H1 (cell line): Measurements from ENCODE around the gene HLA-DMB. TPM values are rescaled to one million over a fixed set of nuclear protein-coding genes. Genes with fewer than 3 reads are reported as not detected.

Source experiments
- CTCF ChIA-PET: fragments of 300-600 bp; sonication (Branson Sonifier 250); formaldehyde crosslinking; loops from one replicate; lab custom pipeline; 2021; ENCODE audit not compliant: partially characterized antibody; lab: Charles Lee
- POLR2A ChIA-PET: fragments of 300-600 bp; sonication (Branson Sonifier 250); formaldehyde crosslinking; loops from one replicate; lab custom pipeline; 2021; ENCODE audit warnings: inconsistent platforms; ENCODE audit not compliant: partially characterized antibody; lab: Charles Lee
- DNase-seq, 2 experiments: peaks; one replicate each; pipeline versions ENCODE4 v3.0.0 to v3.0.0-alpha.2; 2010 to 2022; ENCODE audit warnings: low spot score in 2 of 2, low read depth in 1 of 2, mixed read lengths in 1 of 2
- FAIRE-seq: peaks from 2 replicates; lab custom pipeline; 2011; peaks lifted over from hg19 to GRCh38; lab: Jason Lieb, UNC
- H2AFZ ChIP-seq: 2 replicates; pipeline ENCODE4 v1.8.1; 2012; ENCODE audit warnings: low read length, inconsistent platforms
- H2AK5ac ChIP-seq: 2 replicates; pipeline ENCODE4 v1.6.1; 2013; ENCODE audit warnings: low read depth, low read length
- H2BK120ac ChIP-seq: replicated peaks from 2 replicates; pipeline ENCODE3; 2013; ENCODE audit warnings: low read depth, low read length, inconsistent platforms
- H2BK12ac ChIP-seq: 2 replicates; pipeline ENCODE4 v1.6.1; 2013; ENCODE audit warnings: low read depth, low read length
- H2BK15ac ChIP-seq: 2 replicates; pipeline ENCODE4 v1.6.1; 2013; ENCODE audit warnings: low read length
- H2BK20ac ChIP-seq: 2 replicates; pipeline ENCODE4 v1.6.1; 2013; ENCODE audit warnings: low read length
- H2BK5ac ChIP-seq: 2 replicates; pipeline ENCODE4 v1.6.1; 2013; ENCODE audit warnings: low read depth, low read length
- H3K14ac ChIP-seq: 2 replicates; pipeline ENCODE4 v1.6.1; 2013; ENCODE audit warnings: inconsistent platforms; ENCODE audit not compliant: insufficient read length
- H3K18ac ChIP-seq: 2 replicates; pipeline ENCODE4 v1.6.1; 2013; ENCODE audit warnings: low read length; ENCODE audit errors: extremely low read depth
- H3K23ac ChIP-seq: 2 replicates; pipeline ENCODE4 v1.6.1; 2013; ENCODE audit warnings: inconsistent platforms; ENCODE audit not compliant: insufficient read length
- H3K23me2 ChIP-seq: 2 replicates; pipeline ENCODE4 v1.6.1; 2013; ENCODE audit warnings: low read depth, low read length
- H3K27ac ChIP-seq: 2 replicates; pipeline ENCODE4 v1.6.1; 2011; ENCODE audit warnings: low read depth, low read length, inconsistent platforms
- H3K27me3 ChIP-seq, 4 experiments: replicated peaks in 1 of 4; 1 replicate in 1 of 4; 2 replicates in 3 of 4; pipeline versions ENCODE4 v1.6.1 to v1.8.1; 2011 to 2013; ENCODE audit warnings: low read length in 3 of 4, mild to moderate bottlenecking in 3 of 4, inconsistent platforms in 2 of 4, mixed read lengths in 2 of 4, moderate library complexity in 1 of 4; ENCODE audit not compliant: control insufficient read depth in 3 of 4, insufficient read depth in 3 of 4; ENCODE audit errors: extremely low read depth in 1 of 4
- H3K36me3 ChIP-seq, 4 experiments: 2 replicates each; pipeline versions ENCODE4 v1.6.1 to v1.8.1; 2011 to 2013; ENCODE audit warnings: mild to moderate bottlenecking in 4 of 4, low read length in 3 of 4, moderate library complexity in 2 of 4, control low read depth in 1 of 4, inconsistent platforms in 1 of 4; ENCODE audit not compliant: insufficient read depth in 4 of 4, control insufficient read depth in 2 of 4
- H3K4ac ChIP-seq: replicated peaks from 2 replicates; pipeline ENCODE3; 2013; ENCODE audit warnings: low read length, low read depth, mixed read lengths, inconsistent platforms; ENCODE audit not compliant: insufficient read length
- H3K4me1 ChIP-seq, 4 experiments: replicated peaks in 1 of 4; 1 replicate in 1 of 4; 2 replicates in 3 of 4; pipeline versions ENCODE4 v1.6.1 to v1.8.1; 2011 to 2013; ENCODE audit warnings: low read length in 3 of 4, inconsistent platforms in 2 of 4, mixed read lengths in 1 of 4; ENCODE audit not compliant: insufficient read depth in 4 of 4, control insufficient read depth in 3 of 4
- H3K4me2 ChIP-seq, 2 experiments: 2 replicates each; pipeline versions ENCODE4 v1.6.1 to v1.8.1; 2011 to 2013; ENCODE audit warnings: low read depth in 2 of 2, low read length in 2 of 2, control low read depth in 1 of 2, inconsistent platforms in 1 of 2, mild to moderate bottlenecking in 1 of 2; ENCODE audit not compliant: insufficient read depth in 1 of 2
- H3K4me3 ChIP-seq, 4 experiments: fragments of 200-600, 300-600 bp in 1 of 4; sonication (generic), shearing (Covaris generic), sonication (Bioruptor Twin) in 1 of 4; 2 replicates each; pipeline versions ENCODE4 v1.5.1 to v1.8.1; 2011 to 2016; ENCODE audit warnings: low read length in 4 of 4, low read depth in 3 of 4, control low read depth in 2 of 4, inconsistent platforms in 2 of 4, mild to moderate bottlenecking in 2 of 4, mixed read lengths in 1 of 4, moderate library complexity in 1 of 4; ENCODE audit not compliant: insufficient read depth in 2 of 4; ENCODE audit errors: extremely low read depth in 1 of 4
- H3K56ac ChIP-seq: replicated peaks from 2 replicates; pipeline ENCODE3; 2013; ENCODE audit warnings: low read depth, mild to moderate bottlenecking, mixed read lengths, low read length, inconsistent platforms; ENCODE audit not compliant: insufficient read length
- H3K79me1 ChIP-seq: 2 replicates; pipeline ENCODE4 v1.6.1; 2013; ENCODE audit warnings: low read depth, low read length, control low read depth
- H3K79me2 ChIP-seq, 2 experiments: 2 replicates each; pipeline versions ENCODE4 v1.6.1 to v1.8.1; 2012 to 2013; ENCODE audit warnings: low read length in 2 of 2, mild to moderate bottlenecking in 2 of 2, inconsistent platforms in 1 of 2; ENCODE audit not compliant: insufficient read depth in 2 of 2, control insufficient read depth in 1 of 2
- H3K9ac ChIP-seq, 4 experiments: replicated peaks in 1 of 4; 1 replicate in 1 of 4; 2 replicates in 3 of 4; pipeline versions ENCODE4 v1.6.1 to v1.8.1; 2011 to 2013; ENCODE audit warnings: low read depth in 3 of 4, low read length in 3 of 4, control low read depth in 2 of 4, mild to moderate bottlenecking in 2 of 4, moderate library complexity in 2 of 4, inconsistent platforms in 1 of 4; ENCODE audit errors: extremely low read depth in 1 of 4
- H3K9me3 ChIP-seq, 2 experiments: 2 replicates each; pipeline versions ENCODE4 v1.6.1 to v1.8.1; 2012 to 2013; ENCODE audit warnings: mild to moderate bottlenecking in 2 of 2, moderate library complexity in 2 of 2, control low read depth in 1 of 2, inconsistent platforms in 1 of 2, low read depth in 1 of 2, low read length in 1 of 2, mixed read lengths in 1 of 2; ENCODE audit not compliant: insufficient read depth in 2 of 2
- H4K20me1 ChIP-seq, 2 experiments: replicated peaks in 1 of 2; 2 replicates each; pipeline versions ENCODE3 to v1.8.1; 2011 to 2013; ENCODE audit warnings: inconsistent platforms in 2 of 2, low read length in 2 of 2, mild to moderate bottlenecking in 1 of 2; ENCODE audit not compliant: insufficient read depth in 2 of 2, control insufficient read depth in 1 of 2
- H4K5ac ChIP-seq: 2 replicates; pipeline ENCODE4 v1.6.1; 2013; ENCODE audit warnings: low read length, low read depth, mixed read lengths, inconsistent platforms; ENCODE audit not compliant: insufficient read length
- H4K8ac ChIP-seq: 2 replicates; pipeline ENCODE4 v1.8.0; 2013; ENCODE audit warnings: mild to moderate bottlenecking, moderate library complexity, low read length, inconsistent platforms; ENCODE audit not compliant: insufficient read depth; ENCODE audit errors: extremely low read depth
- H4K91ac ChIP-seq: replicated peaks from 2 replicates; pipeline ENCODE3; 2013; ENCODE audit warnings: low read length, mixed read lengths, inconsistent platforms; ENCODE audit not compliant: insufficient read length
- E2F6 ChIP-seq: IDR thresholded peaks from 2 replicates; pipeline ENCODE4 v1.6.1; 2012; ENCODE audit warnings: inconsistent platforms
- GABPA ChIP-seq: IDR thresholded peaks from 2 replicates; pipeline ENCODE4 v1.6.1; 2011; ENCODE audit warnings: mild to moderate bottlenecking, low read length, moderate library complexity, borderline replicate concordance; ENCODE audit not compliant: insufficient read depth
- KDM1A ChIP-seq: fragments of 200-600, 300-600 bp; sonication (generic); IDR thresholded peaks from 2 replicates; pipeline ENCODE4 v1.7.1; 2016; ENCODE audit warnings: mild to moderate bottlenecking, low read length, borderline replicate concordance
- RNF2 ChIP-seq: fragments of 200-900, 300-1000 bp; sonication (generic); IDR thresholded peaks from 2 replicates; pipeline ENCODE4 v1.7.1; 2016; ENCODE audit warnings: borderline replicate concordance, low read depth, mild to moderate bottlenecking, antibody characterized with exemption, low read length; ENCODE audit not compliant: poor library complexity, severe bottlenecking; ENCODE audit errors: missing control alignments
- SP1 ChIP-seq: IDR thresholded peaks from 2 replicates; pipeline ENCODE4 v1.6.1; 2011; ENCODE audit warnings: low read depth, low read length
- SP2 ChIP-seq: IDR thresholded peaks from 2 replicates; pipeline ENCODE4 v1.6.1; 2012; ENCODE audit warnings: mild to moderate bottlenecking, low read length, inconsistent platforms
- SP4 ChIP-seq: IDR thresholded peaks from 2 replicates; pipeline ENCODE4 v1.6.1; 2012; ENCODE audit warnings: low read length, inconsistent platforms
- SRF ChIP-seq: IDR thresholded peaks from 2 replicates; pipeline ENCODE4 v1.6.1; 2011; ENCODE audit warnings: mild to moderate bottlenecking, low read depth, low read length, moderate library complexity
- TEAD4 ChIP-seq: IDR thresholded peaks from 2 replicates; pipeline ENCODE4 v1.6.1; 2012; ENCODE audit warnings: low read depth, low read length, inconsistent platforms, mixed read lengths
- ZNF274 ChIP-seq: IDR thresholded peaks from 2 replicates; pipeline ENCODE4 v1.7.0; 2012; ENCODE audit warnings: low read length, borderline replicate concordance; ENCODE audit errors: extremely low read depth
- WGBS, 2 experiments: shearing (Covaris generic) in 1 of 2; methylation state at CpG; one replicate each; pipeline versions ENCODE4 v1.1.6 to v1.1.7; 2013 to 2015; ENCODE audit warnings: low lambda C conversion rate in 2 of 2, mixed read lengths in 2 of 2, inconsistent platforms in 1 of 2, low coverage in 1 of 2, missing lambda C conversion rate in 1 of 2; ENCODE audit not compliant: insufficient replicate concordance in 2 of 2, insufficient coverage in 1 of 2, insufficient read length in 1 of 2; ENCODE audit errors: extremely low coverage in 1 of 2, missing lambda C conversion rate in 1 of 2; 5-methylcytosine and 5-hydroxymethylcytosine counted together
- polyA plus RNA-seq, 7 experiments: library from polyadenylated mRNA; depleted of rRNA in 3 of 7; stranded (reverse) in 5 of 7; unstranded in 2 of 7; fragments of >200 nt in 5 of 7; fragments of 200-250 nt in 2 of 7; gene quantifications; 1 replicate in 5 of 7; 2 replicates in 1 of 7; 4 replicates in 1 of 7; pipeline versions ENCODE4 v1.2.1 to v1.2.3, GENCODE V29; 2011 to 2013; ENCODE audit warnings: missing spikeins in 2 of 7, mixed read lengths in 2 of 7
- total RNA-seq: library from RNA; stranded (reverse); fragmentation: NEBNext Ultra II Directional; extraction: Animal tissue kit (Norgen Biotek cat#: 25700); gene quantifications from 2 replicates; pipeline ENCODE4 v1.2.1, GENCODE V29; 2021

Gene HLA-DMB
- total and polyA plus RNA-seq, 2 of the 8 experiments (the other 6 are each of a cell fraction or from before 2014, with no cell fraction given) = 2.7 to 4.7 TPM

DNA sequence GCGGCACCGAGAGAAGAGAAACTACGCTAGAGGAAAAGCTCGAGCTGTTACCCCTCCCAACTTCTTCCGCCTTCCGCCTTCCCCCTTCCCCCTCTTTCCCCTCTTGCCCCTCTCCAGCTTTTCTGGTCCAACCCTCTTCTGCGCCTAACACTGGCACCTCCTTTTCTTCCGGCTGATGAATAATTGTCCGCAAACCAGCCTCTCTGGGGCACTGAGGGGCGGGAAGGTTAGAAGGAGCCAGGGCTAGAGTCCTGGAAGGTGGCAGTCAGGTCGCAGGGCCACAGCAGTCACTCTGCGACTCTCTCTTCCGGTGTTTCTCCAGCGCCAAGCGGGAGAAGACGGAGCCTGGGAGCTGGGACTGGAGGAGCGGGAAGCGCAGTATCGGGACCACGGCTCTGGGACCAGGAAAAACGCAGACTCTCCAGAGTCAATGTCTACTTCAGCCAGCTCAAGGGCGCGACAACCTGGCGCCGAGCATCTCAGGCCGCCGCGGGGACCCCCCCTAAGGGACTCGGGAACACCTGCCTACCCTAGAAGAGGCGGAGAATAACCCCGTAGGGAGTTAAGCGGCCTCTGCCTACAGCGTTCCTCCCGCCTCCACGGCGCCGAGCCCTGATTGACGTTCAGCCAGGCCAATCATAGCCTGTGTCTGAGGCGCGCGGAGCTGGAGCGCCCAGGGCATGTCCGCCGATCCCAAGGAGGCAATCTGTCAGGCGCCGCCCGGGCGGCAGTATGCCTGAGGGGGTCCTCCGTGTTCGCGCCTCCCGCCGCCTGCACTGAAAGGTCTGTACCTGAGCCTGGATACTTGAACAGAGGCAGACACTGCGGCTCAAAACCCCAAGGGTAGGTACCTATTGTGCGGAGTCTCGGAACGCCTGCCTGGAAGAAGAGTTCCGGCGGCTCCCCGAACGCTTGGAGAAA is 46.5 kb downstream of the HLA-DMB start:
- no peak overlapping the region for H2BK120ac ChIP-seq
- H3K23ac ChIP-seq = no peak overlapping the region
- peaks cover 0 to 13% of the 10 kb centered on the region in 2 experiments; a peak in 1 of 4 replicates for H3K79me2 ChIP-seq
- no peak overlapping the region; the same call in 1 of the 2 replicates for H2BK15ac ChIP-seq
- H3K14ac ChIP-seq = no peak overlapping the region
- H3K9me3 ChIP-seq = no peaks in the 10 kb centered on the region
- H3K9ac ChIP-seq = peak overlapping the region in 3 of 4 experiments; percentile 58 to 71 (median 62); a peak in 6 of 7 replicates
- H3K18ac ChIP-seq = peak overlapping the region; percentile 62; the same call in 1 of the 2 replicates
- DNase-seq (peak; percentile 84 to 99), FAIRE-seq (peak; percentile 69)
- H4K8ac ChIP-seq = peak overlapping the region; percentile 87
- H3K56ac ChIP-seq = peak overlapping the region; percentile 94
- peak overlapping the region; percentile 89 for H4K5ac ChIP-seq
- H2AK5ac ChIP-seq = no peak overlapping the region
- peaks cover 2% of the 10 kb centered on the region in 2 experiments for H4K20me1 ChIP-seq
- H2BK5ac ChIP-seq = peak overlapping the region; percentile 71
- CTCF ChIA-PET = interaction anchor here (0.6 to 3.3 kb wide), 13 partner anchors 8 to 68 kb away, joined by 3 to 16 read pairs (median 3); partner anchors contain the start of gene HLA-DMA
- H2BK20ac ChIP-seq = no peak overlapping the region
- no peaks in the 10 kb centered on the region; a peak in 1 of 7 replicates for H3K27me3 ChIP-seq
- H4K91ac ChIP-seq = peak overlapping the region; percentile 87
- peaks cover 7% of the 10 kb centered on the region for H3K23me2 ChIP-seq
- H3K36me3 ChIP-seq = no peaks in the 10 kb centered on the region
- peaks cover 5% of the 10 kb centered on the region; the same call in 1 of the 2 replicates for H3K79me1 ChIP-seq
- H2AFZ ChIP-seq = peak overlapping the region; percentile 86
- peak overlapping the region; percentile 74 to 92 (median 84) for H3K4me3 ChIP-seq
- no peak overlapping the region for H2BK12ac ChIP-seq
- peak overlapping the region; percentile 2 for H3K4ac ChIP-seq
- 2% methylated on average over 54 of the region's 61 CpGs; no CpG with 5 or more reads in 1 of the 2 experiments for WGBS, 2 experiments
- peak overlapping the region; percentile 39; the same call in 1 of the 2 replicates for H3K27ac ChIP-seq
- H3K4me1 ChIP-seq = peaks cover 0 to 4% (median 1%) of the 10 kb centered on the region in 4 experiments; a peak in 2 of 7 replicates
- peak overlapping the region; percentile 87 to 99 for H3K4me2 ChIP-seq
- POLR2A ChIA-PET = interaction anchor here (0.6 to 5.8 kb wide), 15 partner anchors 10 to 727 kb away, joined by 3 to 117 read pairs (median 4); partner anchors contain the start of genes BRD2, HLA-DMA, HLA-DMB and RPS18
- no peak for TF ChIP-seq TEAD4
- TF ChIP-seq SRF = no peak
- no peak for TF ChIP-seq RNF2
- peak; percentile 79 for TF ChIP-seq SP1
- no peak for TF ChIP-seq ZNF274
- no peak for TF ChIP-seq KDM1A
- TF ChIP-seq SP2 = peak; percentile 51
- no peak for TF ChIP-seq E2F6
- TF ChIP-seq SP4 = no peak
- TF ChIP-seq GABPA = no peak
